MM.1S (cell line): ENCODE measurements around the gene ADRM1.

ENCODE experiments used
- DNase-seq: peaks from one replicate; pipeline ENCODE4 v3.0.0-alpha.2; 2015
- H2AFZ ChIP-seq: fragments of 300-600 bp; sonication (generic); 2 replicates; pipeline ENCODE4 v1.6.0; 2016; ENCODE audit warnings: antibody characterized with exemption, low read length
- H3F3A ChIP-seq: fragments of 300-600 bp; sonication (generic); 2 replicates; pipeline ENCODE4 v1.6.1; 2016; ENCODE audit warnings: mild to moderate bottlenecking, antibody characterized with exemption, low read length, moderate library complexity, mixed read lengths; ENCODE audit not compliant: insufficient read depth
- H3K27ac ChIP-seq: fragments of 300-600 bp; sonication (generic); 2 replicates; pipeline ENCODE4 v1.5.1; 2016; ENCODE audit warnings: mild to moderate bottlenecking, low read length
- H3K27me3 ChIP-seq: fragments of 300-600 bp; sonication (generic); replicated peaks from 2 replicates; pipeline ENCODE4 v1.6.0; 2016; ENCODE audit warnings: low read length; ENCODE audit not compliant: insufficient read depth
- H3K36me3 ChIP-seq: fragments of 300-600 bp; sonication (generic); replicated peaks from 2 replicates; pipeline ENCODE4 v1.6.1; 2016; ENCODE audit warnings: mild to moderate bottlenecking, low read length, mixed read lengths; ENCODE audit not compliant: insufficient read depth
- H3K4me1 ChIP-seq: fragments of 300-600 bp; sonication (generic); 2 replicates; pipeline ENCODE4 v1.6.1; 2016; ENCODE audit warnings: low read length, mixed read lengths
- H3K4me2 ChIP-seq: fragments of 300-600 bp; sonication (generic); 2 replicates; pipeline ENCODE4 v1.6.0; 2016; ENCODE audit warnings: low read depth, low read length
- H3K4me3 ChIP-seq: fragments of 300-600 bp; sonication (generic); 2 replicates; pipeline ENCODE4 v1.5.1; 2016; ENCODE audit warnings: low read length, mixed read lengths
- H3K79me2 ChIP-seq: fragments of 300-600 bp; sonication (generic); 2 replicates; pipeline ENCODE4 v1.6.1; 2016; ENCODE audit warnings: mixed run types, low read length, mixed read lengths
- H3K9ac ChIP-seq: fragments of 300-600 bp; sonication (generic); 2 replicates; pipeline ENCODE4 v1.6.1; 2016; ENCODE audit warnings: low read length, mixed read lengths
- H3K9me2 ChIP-seq: fragments of 300-600 bp; sonication (generic); replicated peaks from 2 replicates; pipeline ENCODE4 v1.6.1; 2016; ENCODE audit warnings: mild to moderate bottlenecking, low read length, mixed read lengths; ENCODE audit not compliant: insufficient read depth
- H3K9me3 ChIP-seq: fragments of 300-600 bp; sonication (generic); replicated peaks from 2 replicates; pipeline ENCODE4 v1.6.1; 2016; ENCODE audit warnings: mild to moderate bottlenecking, low read length, mixed read lengths; ENCODE audit not compliant: insufficient read depth
- H4K20me1 ChIP-seq: fragments of 300-600 bp; sonication (generic); 2 replicates; pipeline ENCODE4 v1.6.1; 2016; ENCODE audit warnings: mild to moderate bottlenecking, low read length, moderate library complexity, mixed read lengths; ENCODE audit not compliant: insufficient read depth
- CTCF ChIP-seq: fragments of 300-600 bp; sonication (generic); IDR thresholded peaks from 2 replicates; pipeline ENCODE4 v1.5.1; 2016; ENCODE audit warnings: antibody characterized with exemption, low read length, mixed read lengths
- EZH2 ChIP-seq: fragments of 300-600 bp; sonication (generic); optimal IDR thresholded peaks from 2 replicates; pipeline ENCODE3; 2017; ENCODE audit warnings: low read depth, mild to moderate bottlenecking, antibody characterized with exemption, low read length, mixed read lengths
- EZH2phosphoT487 ChIP-seq: fragments of 300-600 bp; sonication (generic); IDR thresholded peaks from 2 replicates; pipeline ENCODE4 v1.6.1; 2018; ENCODE audit warnings: antibody characterized with exemption, low read length

ADRM1 gene

DNA sequence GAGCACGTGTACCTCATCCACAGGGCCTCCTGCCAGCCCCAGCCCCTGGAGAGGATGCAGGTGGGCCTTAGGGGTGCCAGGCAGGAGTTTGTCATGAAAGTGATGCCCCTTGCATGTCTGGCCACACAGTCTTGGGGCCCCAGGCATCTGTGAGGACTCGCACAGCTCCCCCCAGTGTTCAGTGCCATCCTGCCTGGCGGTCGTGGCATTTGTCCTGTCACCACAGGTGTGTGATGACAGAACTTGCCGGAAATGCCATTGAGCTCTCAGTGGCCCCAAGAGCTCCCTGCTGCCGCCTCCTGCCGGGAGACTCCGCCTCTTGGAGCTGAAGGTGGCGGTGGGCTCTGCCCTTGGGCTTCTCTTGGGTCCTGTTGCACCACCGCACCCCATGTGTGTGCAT, 30.6 kb upstream of the ADRM1 start:
- Histone ChIP-seq H3K4me1 (no peaks in the 10 kb centered on the region), H3K27ac (no peak overlapping the region), H3K4me3 (no peak overlapping the region), H3K9ac (no peak overlapping the region), H3F3A (no peaks in the 10 kb centered on the region), H2AFZ (no peak overlapping the region), H3K36me3 (no peaks in the 10 kb centered on the region), H3K4me2 (no peak overlapping the region), H3K9me3 (no peaks in the 10 kb centered on the region), H3K79me2 (no peaks in the 10 kb centered on the region), H3K9me2 (no peaks in the 10 kb centered on the region), H3K27me3 (no peaks in the 10 kb centered on the region), H4K20me1 (no peaks in the 10 kb centered on the region)
- no peak for DNase-seq
- TF ChIP-seq EZH2phosphoT487 (no peak), EZH2 (no peak), CTCF (no peak)

DNA sequence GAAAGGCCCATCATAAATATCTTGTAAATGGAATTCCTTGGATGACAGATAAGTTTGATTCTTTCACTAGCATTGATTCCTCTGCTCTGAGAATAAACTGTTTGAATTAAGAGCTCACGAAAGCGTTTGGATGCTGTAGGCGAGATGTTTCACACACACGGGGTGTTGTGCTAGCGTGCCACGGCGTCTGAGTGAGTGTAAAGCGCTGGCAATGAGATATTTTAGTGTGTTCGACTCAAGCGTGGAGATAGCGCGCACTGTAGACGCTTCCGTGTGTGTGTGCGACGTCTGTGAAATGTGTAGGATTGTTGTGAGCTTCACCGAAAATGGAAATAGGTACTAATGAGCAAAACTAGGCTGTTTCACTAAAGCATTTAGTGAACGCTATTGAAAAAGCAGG, 29.4 kb upstream of the ADRM1 start:
- no peak overlapping the region for H3K9ac ChIP-seq
- H4K20me1 ChIP-seq, result no peaks in the 10 kb centered on the region

GRCh38 chr20:62274332-62274950, 28.4 kb upstream of the ADRM1 start:
- H3K27ac ChIP-seq, result no peak overlapping the region
- H3K9me3 ChIP-seq, result no peaks in the 10 kb centered on the region
- H3K4me3 ChIP-seq, result no peak overlapping the region
- TF ChIP-seq EZH2phosphoT487, result no peak
- TF ChIP-seq EZH2, result no peak
- TF ChIP-seq CTCF, result no peak
- no peak overlapping the region for H2AFZ ChIP-seq
- H3K9me2 ChIP-seq, result no peaks in the 10 kb centered on the region
- DNase-seq, result no peak
- no peaks in the 10 kb centered on the region for H3K79me2 ChIP-seq
- no peak overlapping the region for H3K4me2 ChIP-seq
- no peak overlapping the region for H3K9ac ChIP-seq
- no peaks in the 10 kb centered on the region for H3K36me3 ChIP-seq
- no peaks in the 10 kb centered on the region for H3F3A ChIP-seq
- no peaks in the 10 kb centered on the region for H3K4me1 ChIP-seq
- no peaks in the 10 kb centered on the region for H4K20me1 ChIP-seq
- no peaks in the 10 kb centered on the region for H3K27me3 ChIP-seq

More for the DNA sequence above, 29.4 kb upstream of the ADRM1 start:
- H3K36me3 ChIP-seq, result no peaks in the 10 kb centered on the region
- no peaks in the 10 kb centered on the region for H3K79me2 ChIP-seq
- no peaks in the 10 kb centered on the region for H3F3A ChIP-seq
- H3K4me1 ChIP-seq, result no peaks in the 10 kb centered on the region
- H3K27me3 ChIP-seq, result no peaks in the 10 kb centered on the region
- H3K9me2 ChIP-seq, result no peaks in the 10 kb centered on the region
- no peaks in the 10 kb centered on the region for H3K9me3 ChIP-seq
- H3K4me3 ChIP-seq, result no peak overlapping the region
- DNase-seq, result no peak
- TF ChIP-seq EZH2, result no peak
- no peak for TF ChIP-seq EZH2phosphoT487
- no peak for TF ChIP-seq CTCF
- no peak overlapping the region for H3K4me2 ChIP-seq
- no peak overlapping the region for H2AFZ ChIP-seq
- no peak overlapping the region for H3K27ac ChIP-seq
